NCI-H2196 treated with DMSO at 0.1 percent for 48 hours (cell line): Measurements from ENCODE around the gene STRN3.
"Not testable (repeated sequence)": the region's sequence is repeated elsewhere in the genome, so short reads cannot be mapped to it uniquely, and the experiment has no call there.

Source experiments
- DNase-seq: peaks from one replicate; lab custom pipeline; 2025; ENCODE audit not compliant: unreplicated experiment; lab: John Stamatoyannopoulos, UW

STRN3 gene

DNA sequence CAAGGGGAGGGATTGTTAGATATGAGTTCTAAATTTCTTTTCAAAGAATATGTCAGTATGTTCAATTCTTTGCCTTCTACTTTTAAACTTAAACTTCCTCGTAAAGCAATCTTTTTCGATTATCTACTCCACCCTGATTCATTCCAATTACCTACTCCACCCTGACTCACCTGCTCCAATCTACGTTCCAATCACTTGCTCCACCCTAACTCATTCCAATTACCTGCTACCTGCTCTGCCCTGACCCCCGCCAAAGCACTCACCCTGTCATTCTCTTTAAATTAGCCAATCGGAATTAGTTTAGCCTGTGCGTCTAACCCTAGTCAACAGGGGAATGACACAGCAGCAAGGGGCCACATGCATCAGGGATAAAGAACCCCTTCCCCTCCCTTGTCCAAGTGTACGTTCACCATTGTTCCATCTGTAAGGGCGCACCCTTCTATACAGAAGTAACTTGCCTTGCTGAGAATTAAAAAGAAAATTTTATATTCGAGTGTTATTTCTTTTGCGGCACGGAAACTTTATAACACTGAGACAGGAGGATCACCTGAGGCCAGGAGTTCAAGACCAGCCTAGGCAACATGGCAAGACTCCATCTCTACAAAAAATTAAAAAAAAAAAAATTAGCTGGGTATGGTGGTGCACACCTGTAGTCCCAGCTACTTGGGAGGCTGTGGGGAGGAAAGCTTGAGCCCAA lies 54.0 kb downstream of the STRN3 start:
- not testable (repeated sequence) for DNase-seq

DNA sequence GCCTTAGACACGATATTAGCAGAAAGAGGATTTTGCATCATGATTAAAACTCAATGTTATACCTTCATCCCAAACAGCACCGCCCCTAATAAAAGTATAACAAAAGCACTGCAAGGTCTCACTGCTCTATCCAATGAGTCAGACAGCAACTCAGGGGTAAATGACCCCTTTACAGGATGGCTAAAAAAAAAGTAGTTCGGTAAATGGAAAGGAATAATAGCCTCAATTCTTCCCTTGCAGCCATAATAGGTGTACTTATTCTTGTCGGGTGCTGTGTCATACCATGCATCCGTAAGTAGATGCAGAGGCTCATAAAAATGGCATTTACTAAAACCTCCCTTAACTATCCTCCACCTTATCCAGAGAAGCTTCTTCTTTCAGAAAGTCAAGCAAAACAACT lies 54.6 kb downstream of the STRN3 start:
- no peak for DNase-seq

DNA sequence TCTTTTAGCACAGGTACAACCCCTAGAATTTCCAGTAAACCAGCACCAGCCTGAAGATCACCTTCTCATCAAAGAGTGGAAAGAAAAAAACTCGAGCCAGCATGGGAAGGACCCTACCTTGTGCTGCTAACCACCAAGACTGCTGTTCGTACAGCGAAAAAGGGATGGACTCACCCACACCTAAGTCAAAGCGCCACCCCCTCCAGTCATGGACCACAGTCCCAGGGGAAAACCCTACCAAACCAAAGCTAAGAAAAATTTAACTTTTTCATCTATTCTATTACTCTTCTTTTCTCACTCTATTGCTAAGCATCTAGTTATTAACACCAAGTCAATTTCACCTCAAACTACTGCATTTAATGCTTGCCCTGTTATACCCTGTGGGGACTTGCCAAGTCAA lies 56.4 kb downstream of the STRN3 start:
- not testable (repeated sequence) for DNase-seq

DNA sequence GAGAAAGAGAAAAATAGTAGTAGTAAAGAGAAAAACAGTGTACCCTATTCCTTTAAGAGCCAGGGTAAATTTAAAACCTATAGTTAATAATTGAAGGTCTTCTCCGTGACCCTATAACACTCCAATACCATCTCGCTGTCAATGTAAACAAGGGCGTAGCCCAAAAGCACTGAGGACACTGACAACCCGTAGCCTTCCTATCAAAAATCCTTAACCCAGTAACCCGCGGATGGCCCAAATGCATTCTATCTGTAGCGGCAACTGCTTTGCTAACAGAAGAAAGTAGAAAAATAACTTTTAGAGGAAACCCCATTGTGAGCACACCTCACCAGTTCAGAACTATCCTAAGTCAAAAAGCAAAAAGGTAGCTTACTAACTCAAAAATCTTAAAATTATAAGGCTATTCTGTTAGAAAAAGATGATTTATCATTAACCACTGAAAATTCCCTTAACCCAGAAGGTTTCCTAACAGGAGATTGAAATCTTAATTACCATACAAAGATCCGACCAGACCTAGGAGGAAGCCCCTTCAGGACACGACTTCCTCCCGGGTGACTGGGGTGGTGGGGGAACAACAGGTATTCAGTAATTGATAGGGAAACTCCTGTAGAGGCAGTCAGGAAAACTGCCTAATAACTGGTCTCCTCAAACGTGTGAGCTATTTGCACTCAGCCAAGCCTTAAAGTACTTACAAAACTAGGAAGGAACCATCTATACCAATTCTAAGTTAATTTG lies 58.6 kb downstream of the STRN3 start:
- DNase-seq: not testable (repeated sequence)

DNA sequence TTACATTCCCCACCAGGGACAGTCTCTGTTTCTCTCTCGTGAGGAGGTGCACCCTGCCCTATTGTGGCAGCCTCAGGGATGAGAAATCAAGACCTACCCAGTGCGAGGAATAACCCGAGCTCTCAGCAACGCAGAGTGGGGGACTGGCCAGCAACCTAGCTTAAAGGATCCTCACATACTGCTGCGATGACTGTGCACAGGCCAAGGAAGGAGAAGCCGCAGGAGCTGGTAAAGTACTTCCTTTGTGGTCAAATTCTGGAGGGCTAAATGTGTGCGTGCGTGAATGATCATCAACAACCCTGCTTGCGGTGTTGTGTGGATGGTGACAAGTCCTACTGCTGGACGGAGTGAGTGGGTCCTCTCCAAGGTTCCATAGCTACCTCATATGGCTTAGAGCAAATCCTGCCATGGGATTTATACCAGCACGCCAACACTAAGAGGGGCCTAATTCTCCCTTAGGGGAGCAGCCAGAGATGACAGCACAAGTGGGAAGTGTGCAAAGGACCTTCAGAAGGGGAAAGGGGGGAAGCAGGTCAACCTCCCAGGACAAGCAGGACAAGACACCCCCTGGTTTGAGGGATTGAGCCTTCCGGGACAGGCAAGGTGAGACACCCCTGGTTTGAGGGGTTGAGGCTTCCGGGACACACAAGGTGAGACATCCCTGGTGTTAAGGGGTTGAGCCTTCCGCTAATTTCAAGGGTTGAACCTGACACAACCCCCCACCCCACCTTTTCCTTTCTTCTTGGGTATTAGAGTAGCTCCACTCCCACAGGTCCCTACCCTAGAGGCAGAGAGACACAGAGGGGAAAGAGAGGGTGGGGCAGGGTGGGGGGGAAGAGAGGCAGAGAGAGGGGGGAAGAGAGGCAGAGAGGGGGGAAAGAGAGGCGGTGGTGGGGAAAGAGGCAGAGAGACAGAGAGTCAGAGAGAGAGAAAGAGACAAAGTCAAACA lies 59.5 kb downstream of the STRN3 start:
- no peak for DNase-seq

DNA sequence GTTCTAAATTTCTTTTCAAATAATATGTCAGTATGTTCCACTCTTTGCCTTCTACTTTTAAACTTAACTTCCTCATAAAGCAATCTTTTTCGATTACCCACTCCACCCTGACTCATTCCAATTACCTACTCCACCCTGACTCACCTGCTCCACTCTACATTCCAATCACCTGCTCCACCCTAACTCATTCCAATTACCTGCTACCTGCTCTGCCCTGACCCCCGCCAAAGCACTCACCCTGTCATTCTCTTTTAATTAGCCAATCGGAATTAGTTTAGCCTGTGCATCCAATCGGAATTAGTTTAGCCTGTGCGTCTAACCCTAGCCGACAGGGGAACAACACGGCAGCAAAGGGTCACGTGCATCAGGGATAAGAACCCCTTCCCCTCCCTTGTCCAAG lies 60.3 kb downstream of the STRN3 start:
- DNase-seq: not testable (repeated sequence)

DNA sequence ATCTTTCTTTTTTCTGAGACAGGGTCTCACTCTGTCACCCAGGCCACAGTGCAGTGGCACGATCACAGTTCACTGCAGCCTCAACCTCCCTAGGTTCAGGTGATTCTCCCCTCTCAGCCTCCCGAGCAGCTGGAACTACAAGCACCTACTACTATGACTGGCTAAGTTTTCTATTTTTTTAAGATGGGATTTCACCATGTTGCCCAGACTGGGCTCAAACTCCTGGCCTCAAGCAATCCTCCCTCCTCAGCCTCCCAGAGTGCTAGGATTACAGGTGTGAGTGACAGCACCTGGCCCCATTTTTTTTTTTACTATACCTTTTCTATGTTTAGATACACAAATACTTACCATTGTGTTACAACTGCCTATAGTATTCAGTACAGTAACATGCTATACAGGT lies 63.6 kb downstream of the STRN3 start:
- DNase-seq: not testable (repeated sequence)

DNA sequence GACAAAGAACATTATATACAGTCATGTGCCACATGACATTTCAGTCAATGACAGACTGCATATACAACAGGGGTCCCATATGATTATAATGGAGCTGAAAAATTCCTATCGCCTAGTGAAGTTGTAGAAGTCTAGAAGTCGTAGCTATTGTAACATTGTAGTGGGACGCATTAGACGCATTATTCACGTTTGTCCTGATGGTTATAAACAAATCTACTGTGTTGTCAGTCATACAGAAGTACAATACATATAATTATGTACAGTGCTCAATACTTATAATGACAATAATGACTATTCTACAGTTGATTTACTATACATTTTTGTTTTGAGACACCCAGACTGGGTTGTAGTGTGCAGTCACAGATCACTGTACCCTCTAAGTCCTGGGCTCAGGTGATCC lies 64.8 kb downstream of the STRN3 start:
- DNase-seq: no peak

DNA sequence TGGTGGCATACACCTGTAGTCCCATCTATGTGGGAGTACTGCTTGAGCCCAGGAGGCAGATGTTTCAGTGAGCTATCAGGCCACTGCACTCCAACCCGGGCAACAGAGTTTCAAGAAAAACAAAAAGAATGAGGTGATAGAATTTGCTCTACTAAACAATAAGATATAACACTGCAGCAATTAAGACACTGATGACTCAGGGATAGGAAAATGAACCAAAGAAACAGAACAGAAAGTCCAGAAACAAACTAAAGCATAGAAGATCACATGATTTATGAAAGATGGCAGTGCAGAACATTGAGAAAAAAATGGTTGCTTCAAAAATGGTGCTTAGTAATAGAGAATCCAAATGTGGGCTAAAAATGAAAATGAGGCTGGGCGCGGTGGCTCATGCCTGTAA lies 66.0 kb downstream of the STRN3 start:
- DNase-seq: no peak

DNA sequence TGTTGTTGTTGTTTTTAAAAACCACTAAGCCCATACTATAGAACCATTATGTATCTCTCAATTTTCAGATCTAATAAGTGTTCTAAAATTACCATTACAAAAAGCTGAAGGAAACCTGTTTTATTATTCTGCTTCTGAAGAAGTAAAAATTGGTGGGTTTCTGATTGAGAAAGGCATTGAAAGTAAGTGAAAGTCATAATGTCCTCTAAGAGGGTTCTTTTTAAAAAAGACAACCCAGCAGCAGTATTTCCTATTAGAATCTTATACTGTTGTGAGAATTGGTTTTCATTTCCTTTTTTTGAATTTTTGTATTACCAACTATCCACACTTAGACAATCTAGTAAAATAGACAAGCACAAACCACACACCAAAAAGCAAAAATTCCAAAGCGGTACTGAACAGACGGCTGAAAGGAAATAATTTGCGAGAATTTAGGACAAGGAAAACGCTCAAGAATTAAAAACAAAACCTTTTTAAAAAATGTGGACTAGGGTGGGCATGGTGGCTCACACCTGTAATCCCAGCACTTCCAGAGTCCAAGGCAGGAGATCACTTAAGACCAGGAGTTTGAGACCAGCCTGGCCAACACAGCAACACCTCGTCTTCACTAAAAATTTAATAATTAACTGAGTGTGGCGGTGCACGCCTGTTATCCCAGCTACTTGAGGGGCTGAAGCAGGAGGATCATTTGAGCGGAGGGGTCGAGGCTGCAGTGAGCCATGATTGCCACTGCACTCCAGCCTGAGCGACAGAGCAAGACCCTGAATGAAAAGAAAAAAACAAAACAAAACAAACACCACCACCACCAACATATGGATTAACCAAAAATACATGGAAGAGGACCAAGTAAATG lies 67.4 kb downstream of the STRN3 start:
- no peak for DNase-seq

DNA sequence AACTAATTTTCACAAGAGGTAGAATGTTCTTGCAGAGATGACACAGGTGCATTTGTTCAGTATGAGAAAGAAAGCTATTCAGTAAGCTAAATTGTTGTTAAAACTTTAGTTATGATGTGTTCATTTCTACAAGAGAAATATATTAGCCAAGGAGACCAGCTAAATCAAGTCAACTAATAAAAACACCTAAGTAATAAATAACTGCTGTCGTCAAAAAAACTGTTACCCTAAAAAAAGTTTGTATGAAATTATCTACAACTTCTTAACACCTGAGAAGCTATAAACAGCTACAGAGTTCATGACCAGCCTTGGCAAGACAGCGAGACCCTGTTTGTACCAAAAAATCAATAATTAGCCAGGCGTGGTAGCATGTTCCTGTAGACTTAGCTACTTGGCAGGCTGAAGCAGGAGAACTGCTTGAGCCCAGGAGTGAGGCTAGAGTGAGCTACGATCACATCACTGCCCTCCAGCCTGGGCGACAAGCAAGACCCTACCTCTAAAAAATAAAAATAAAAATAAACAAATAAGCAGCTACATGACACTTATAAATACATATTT lies 68.3 kb downstream of the STRN3 start:
- DNase-seq: no peak

DNA sequence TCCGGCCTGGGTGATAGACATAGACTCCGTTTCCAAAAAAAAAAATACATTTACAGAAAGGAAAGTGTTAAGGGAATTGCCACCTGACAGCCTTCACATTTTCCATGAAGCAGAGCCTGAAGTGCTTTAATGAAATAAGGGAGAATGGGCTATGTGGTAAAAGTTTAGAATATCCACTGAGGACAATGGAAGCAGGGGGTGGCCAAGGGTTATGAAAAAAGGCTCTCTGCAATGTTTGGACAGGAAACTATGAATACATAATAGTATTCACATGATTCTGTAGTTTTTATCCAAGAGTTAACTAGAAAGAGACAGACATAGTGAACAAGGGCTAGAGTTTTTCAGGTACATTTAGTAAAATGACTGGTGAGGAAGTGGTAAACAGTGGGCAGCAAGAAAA lies 76.5 kb downstream of the STRN3 start:
- DNase-seq: no peak

DNA sequence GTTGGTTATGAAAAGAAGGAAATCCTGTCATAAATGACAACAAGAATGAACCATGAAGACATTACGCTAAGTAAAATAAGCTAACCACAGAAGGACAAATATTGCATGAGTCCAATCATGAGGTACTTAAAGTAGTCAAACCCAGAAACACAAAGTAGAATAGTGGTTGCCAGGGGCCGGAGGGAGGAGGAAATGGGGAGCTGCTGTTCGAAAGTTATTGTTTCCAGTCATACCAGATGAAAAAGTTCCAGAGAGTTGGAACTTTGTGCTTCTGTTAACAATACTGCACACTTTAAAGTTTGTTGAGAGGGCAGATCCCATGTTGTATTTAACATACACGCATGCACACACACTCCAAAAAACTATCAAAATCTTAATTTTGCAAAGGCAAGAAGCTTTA lies 82.5 kb downstream of the STRN3 start:
- DNase-seq: no peak

DNA sequence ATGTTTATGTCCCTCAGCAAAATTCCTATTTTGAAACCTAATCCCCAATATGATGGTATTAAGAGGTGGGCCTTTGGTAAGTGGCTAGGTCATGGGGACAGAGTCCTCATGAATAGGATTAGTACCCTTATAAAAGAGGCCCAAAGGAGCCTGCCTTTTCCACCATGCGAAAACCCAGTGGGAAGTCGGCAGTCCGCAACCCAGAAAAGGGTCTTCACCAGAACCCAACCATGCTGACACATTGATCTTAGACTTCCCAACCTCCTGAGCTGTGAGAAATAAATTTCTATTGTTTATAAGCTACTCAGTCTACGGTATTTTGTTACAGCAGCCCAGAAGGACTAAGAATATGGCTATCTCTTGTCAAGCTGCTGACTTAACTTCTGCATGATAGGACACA lies 85.3 kb downstream of the STRN3 start:
- DNase-seq: no peak

DNA sequence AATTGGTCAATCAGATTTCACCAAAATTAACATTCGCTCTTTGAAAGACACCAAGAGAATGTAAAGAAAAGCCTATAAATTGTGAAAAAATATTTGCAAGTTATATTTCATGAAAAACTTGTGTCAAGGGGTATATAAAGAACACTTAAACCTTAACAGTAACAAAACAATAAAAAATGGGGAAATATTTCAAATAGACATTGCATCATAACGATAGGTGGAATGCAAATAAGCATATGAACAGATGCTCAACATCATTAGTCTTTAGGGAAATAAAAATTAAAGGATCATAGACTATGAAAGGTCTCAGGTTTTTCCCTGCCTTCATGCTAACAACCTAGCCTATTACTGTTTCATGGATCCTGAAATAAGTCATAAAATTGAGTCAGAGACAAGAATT lies 87.6 kb downstream of the STRN3 start:
- DNase-seq: no peak

DNA sequence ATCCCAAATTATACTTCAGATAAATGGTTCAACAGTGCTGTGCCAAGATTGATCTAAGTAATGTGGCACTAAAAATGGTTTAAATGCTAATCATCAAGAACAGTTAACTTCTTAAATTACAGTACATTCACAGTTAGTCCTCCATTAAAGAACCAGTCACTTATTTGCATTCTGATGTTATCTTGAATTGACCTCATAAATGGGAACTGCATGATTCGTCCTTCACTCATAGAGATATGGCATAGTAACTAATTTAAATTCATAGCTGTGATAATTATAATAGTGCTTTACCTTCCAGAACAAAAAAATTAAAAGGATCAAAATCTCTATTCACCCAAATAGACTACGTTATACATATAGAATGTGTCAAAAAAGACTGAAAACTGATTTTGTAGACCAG lies 90.7 kb downstream of the STRN3 start:
- no peak for DNase-seq

DNA sequence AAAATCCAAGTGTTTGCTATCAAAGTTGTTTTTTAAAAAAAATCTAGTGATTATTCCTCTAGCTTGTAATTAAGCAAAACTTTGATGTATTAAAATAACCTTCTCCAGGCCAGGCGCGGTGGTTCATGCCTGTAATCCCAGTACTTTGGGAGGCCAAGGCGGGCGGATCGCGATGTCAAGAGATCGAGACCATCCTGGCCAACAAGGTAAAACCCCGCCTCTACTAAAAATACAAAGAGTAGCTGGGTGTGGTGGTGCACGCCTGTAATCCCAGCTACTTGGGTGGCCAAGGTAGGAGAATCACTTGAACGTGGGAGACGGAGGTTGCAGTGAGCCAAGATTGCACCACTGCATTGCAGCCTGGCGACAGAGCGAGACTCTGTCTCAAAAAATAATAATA lies 92.2 kb downstream of the STRN3 start:
- not testable (repeated sequence) for DNase-seq

DNA sequence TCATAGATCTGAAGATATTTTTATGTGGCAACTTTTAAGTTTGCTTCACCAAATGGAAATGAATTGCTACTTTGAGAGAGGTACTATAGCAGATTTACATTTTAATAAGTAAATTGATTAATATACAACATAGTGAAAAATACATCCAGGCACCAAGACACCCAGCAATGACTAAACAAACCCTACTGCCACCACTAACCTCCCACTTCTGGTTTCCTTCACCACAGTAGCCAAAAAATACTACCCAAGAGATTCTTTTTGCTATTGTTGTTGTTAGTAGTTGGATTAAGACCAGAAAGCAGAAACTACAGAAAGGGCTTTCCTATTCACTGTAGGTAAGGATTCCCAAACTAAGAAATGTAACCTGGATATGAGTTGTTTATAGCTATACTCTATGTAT lies 97.7 kb downstream of the STRN3 start:
- DNase-seq: no peak

DNA sequence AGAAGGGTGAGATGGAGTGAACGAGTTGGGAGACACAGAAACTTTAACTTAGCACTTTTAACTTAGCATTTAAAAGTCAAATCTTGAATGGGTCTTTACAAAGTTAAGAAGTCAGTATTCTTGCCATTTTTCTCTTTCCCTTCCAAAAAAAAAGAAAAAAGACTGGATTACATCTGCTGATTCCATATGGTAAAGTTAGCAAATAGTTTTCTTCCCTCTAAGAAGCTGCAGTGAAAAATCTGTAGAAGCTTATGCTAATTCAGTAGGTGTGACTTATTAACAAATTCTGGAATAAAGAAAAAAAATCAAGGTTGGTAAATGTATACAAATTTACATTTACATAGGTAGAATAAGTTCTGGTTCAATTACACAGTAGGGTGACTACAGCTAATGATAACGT lies 100.9 kb downstream of the STRN3 start:
- no peak for DNase-seq

DNA sequence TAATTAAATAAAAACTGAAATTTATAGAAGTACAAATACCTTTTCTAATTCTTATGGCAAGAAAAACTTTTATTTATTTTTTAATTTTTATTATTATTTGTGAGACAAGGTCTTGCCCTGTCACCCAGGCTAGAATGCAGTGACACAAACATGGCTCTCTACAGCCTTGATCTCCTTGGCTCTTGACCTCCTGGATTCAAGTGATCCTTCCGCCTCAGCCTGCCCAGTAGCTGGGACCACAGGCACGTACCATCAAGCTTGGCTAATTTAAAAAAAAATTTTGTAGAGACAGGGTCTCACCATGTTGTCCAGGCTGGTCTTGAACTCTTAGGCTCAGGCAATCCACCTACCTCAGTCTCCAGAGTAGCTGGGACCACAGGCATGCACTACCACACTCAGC lies 104.4 kb downstream of the STRN3 start:
- DNase-seq: no peak
